Activated naive CD8-positive, alpha-beta T cell treated with anti-CD3 and anti-CD28 coated beads, Interleukin-2, amount 10 ng/mL, durations not matched to agents 7 days and 5 days (primary cell): ENCODE measurements around the gene PAQR9. TPM values are rescaled to one million over a fixed set of nuclear protein-coding genes. Genes with fewer than 3 reads are reported as not detected.
"Not testable (repeated sequence)": the region's sequence is repeated elsewhere in the genome, so short reads cannot be mapped to it uniquely, and the experiment has no call there.

Experiments used
- ATAC-seq: fragments of 150-1000 bp; cut with Tn5 transposase; one replicate; pipeline ENCODE4 v1.10.0; 2021; ENCODE audit warnings: low read depth, moderate library complexity
- POLR2A ChIA-PET: fragments of 350-600 bp; sonication (Branson Sonifier 250); formaldehyde crosslinking; loops from one replicate; lab custom pipeline; 2021; ENCODE audit warnings: antibody characterized with exemption; lab: Charles Lee
- DNase-seq: peaks from one replicate; pipeline ENCODE4 v3.0.0; 2021
- H3K27ac Mint-ChIP-seq: one replicate; pipeline ENCODE4 v1.8.0; 2022; ENCODE audit warnings: mild to moderate bottlenecking, mixed read lengths
- H3K27me3 Mint-ChIP-seq: one replicate; pipeline ENCODE4 v1.8.0; 2022; ENCODE audit warnings: mild to moderate bottlenecking, moderate library complexity, mixed read lengths
- H3K36me3 Mint-ChIP-seq: one replicate; pipeline ENCODE4 v1.8.0; 2021; ENCODE audit warnings: mild to moderate bottlenecking, mixed read lengths
- H3K4me1 Mint-ChIP-seq: one replicate; pipeline ENCODE4 v1.8.0; 2021; ENCODE audit warnings: mixed read lengths
- H3K4me3 Mint-ChIP-seq: one replicate; pipeline ENCODE4 v1.8.0; 2022; ENCODE audit warnings: mild to moderate bottlenecking, moderate library complexity, mixed read lengths
- H3K9me3 Mint-ChIP-seq: one replicate; pipeline ENCODE4 v1.8.0; 2021; ENCODE audit warnings: mixed read lengths
- total RNA-seq, 2 experiments: library from RNA; stranded (reverse); gene quantifications; one replicate each; pipeline ENCODE4 v1.2.3, GENCODE V29; 2021

The PAQR9 gene
- total RNA-seq, 2 experiments from 2014 or later = not detected

DNA sequence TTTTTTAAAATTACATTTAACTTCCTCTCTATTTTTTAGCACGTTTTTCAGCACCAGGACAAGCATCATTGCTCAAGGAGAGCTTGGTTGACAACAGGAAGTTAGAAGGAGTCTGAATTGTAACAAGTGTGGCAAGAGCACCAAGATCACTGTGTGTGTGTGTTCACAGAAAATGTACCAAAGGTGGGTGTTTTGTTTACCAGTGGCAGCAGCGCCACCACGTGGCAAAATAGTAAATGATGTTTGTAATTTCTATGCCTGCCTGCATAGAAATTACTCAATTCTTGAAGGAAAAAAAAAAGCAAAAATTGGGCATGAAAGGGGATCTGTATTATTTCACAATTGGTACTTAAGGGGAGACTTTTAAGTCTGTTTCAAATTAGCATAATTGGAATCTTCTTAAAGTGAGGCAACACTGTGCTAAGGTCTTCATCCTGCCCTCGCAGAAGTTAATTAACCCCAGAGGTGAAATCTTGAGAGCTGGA, 30.5 kb upstream of the PAQR9 start:
- DNase-seq (peak; percentile 61), ATAC-seq (peak; percentile 54)
- Mint-ChIP-seq H3K36me3 (no peaks in the 10 kb centered on the region), H3K4me1 (peaks cover 4% of the 10 kb centered on the region), H3K27ac (no peak overlapping the region), H3K4me3 (no peak overlapping the region), H3K9me3 (no peaks in the 10 kb centered on the region), H3K27me3 (peaks cover 25% of the 10 kb centered on the region)
- POLR2A ChIA-PET = interaction anchor here (0.6 kb wide), 1 partner anchor 868 kb away, joined by 3 read pairs; no protein-coding TSS in a partner anchor

DNA sequence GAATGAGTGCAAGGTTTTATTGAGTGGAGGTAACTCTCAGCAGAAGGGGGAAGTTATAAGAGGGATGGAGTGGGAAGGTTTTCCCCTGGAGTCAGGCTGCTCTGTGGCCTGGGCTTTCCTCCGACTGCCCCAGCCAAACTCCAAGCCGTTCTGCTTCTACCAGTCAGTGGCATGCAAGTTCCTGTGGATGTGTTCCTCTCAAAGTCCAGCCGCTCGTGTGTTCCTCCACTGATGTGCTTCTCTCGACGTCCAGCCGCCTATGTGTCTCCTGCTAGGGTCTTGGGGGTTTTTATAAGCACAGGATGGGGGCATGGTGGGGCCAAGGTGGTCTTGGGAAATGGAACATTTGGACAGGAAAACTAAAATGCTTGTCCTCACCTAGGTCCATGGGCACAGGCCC, 28.8 kb upstream of the PAQR9 start:
- H3K9me3 Mint-ChIP-seq = no peaks in the 10 kb centered on the region
- no peak for ATAC-seq
- no peaks in the 10 kb centered on the region for H3K36me3 Mint-ChIP-seq
- peaks cover 25% of the 10 kb centered on the region for H3K27me3 Mint-ChIP-seq
- H3K4me3 Mint-ChIP-seq = no peak overlapping the region
- no peak overlapping the region for H3K27ac Mint-ChIP-seq
- H3K4me1 Mint-ChIP-seq = peaks cover 4% of the 10 kb centered on the region
- POLR2A ChIA-PET = no interaction called here
- no peak for DNase-seq

GRCh38 chr3:142990721-142991120, 27.2 kb upstream of the PAQR9 start:
- Mint-ChIP-seq H3K27ac (no peak overlapping the region), H3K9me3 (no peaks in the 10 kb centered on the region), H3K27me3 (peaks cover 23% of the 10 kb centered on the region), H3K4me1 (peaks cover 4% of the 10 kb centered on the region), H3K36me3 (no peaks in the 10 kb centered on the region), H3K4me3 (no peak overlapping the region)
- POLR2A ChIA-PET = no interaction called here
- DNase-seq (no peak), ATAC-seq (no peak)

GRCh38 chr3:142988826-142989225, 25.4 kb upstream of the PAQR9 start:
- POLR2A ChIA-PET, H3K9me3 Mint-ChIP-seq, H3K4me3 Mint-ChIP-seq, H3K4me1 Mint-ChIP-seq, DNase-seq, H3K36me3 Mint-ChIP-seq, ATAC-seq, H3K27ac Mint-ChIP-seq: not testable (repeated sequence)
- peaks cover 19% of the 10 kb centered on the region for H3K27me3 Mint-ChIP-seq

- H3K27ac Mint-ChIP-seq, H3K9me3 Mint-ChIP-seq, H3K4me1 Mint-ChIP-seq, H3K36me3 Mint-ChIP-seq, POLR2A ChIA-PET, H3K4me3 Mint-ChIP-seq, DNase-seq, ATAC-seq: not testable (repeated sequence)
- H3K27me3 Mint-ChIP-seq = peaks cover 20% of the 10 kb centered on the region
These were observed 24.7 kb upstream of the PAQR9 start for GRCh38 chr3:142988221-142988620.

DNA sequence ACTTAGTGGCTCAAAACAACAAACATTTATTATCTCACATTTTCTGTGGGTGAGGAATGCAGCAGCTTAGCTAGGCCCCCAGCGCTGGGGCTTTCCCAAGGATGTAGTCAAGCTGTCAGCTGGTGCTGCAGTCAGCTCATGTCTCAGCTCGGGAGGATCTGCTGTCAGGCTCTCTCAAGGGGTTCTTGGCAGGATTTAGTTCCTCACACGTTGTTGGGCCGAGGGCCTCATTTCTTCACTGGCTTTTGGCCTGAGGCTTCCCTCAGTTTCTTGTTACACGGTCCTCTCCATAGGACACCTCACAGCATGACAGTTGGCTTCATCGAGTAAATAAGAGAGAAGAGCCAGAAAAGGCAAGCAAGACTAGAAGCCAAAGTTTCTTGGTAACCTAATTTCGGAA, 24.2 kb upstream of the PAQR9 start:
- Mint-ChIP-seq H3K27me3 (peaks cover 17% of the 10 kb centered on the region), H3K4me3 (no peak overlapping the region), H3K4me1 (no peaks in the 10 kb centered on the region), H3K9me3 (no peaks in the 10 kb centered on the region), H3K27ac (no peak overlapping the region), H3K36me3 (no peaks in the 10 kb centered on the region)
- ATAC-seq (no peak), DNase-seq (no peak)
- POLR2A ChIA-PET = no interaction called here

- Mint-ChIP-seq H3K36me3 (no peaks in the 10 kb centered on the region), H3K4me3 (no peak overlapping the region), H3K4me1 (no peaks in the 10 kb centered on the region), H3K27me3 (peaks cover 19% of the 10 kb centered on the region), H3K9me3 (no peaks in the 10 kb centered on the region), H3K27ac (no peak overlapping the region)
- POLR2A ChIA-PET = no interaction called here
- no peak for DNase-seq
- ATAC-seq = no peak
These were observed 23.7 kb upstream of the PAQR9 start for GRCh38 chr3:142987080-142987700.

- DNase-seq (no peak), ATAC-seq (no peak)
- H3K27me3 Mint-ChIP-seq = peaks cover 31% of the 10 kb centered on the region
- no peaks in the 10 kb centered on the region for H3K9me3 Mint-ChIP-seq
- POLR2A ChIA-PET = no interaction called here
- no peaks in the 10 kb centered on the region for H3K36me3 Mint-ChIP-seq
- no peak overlapping the region for H3K4me3 Mint-ChIP-seq
- no peak overlapping the region for H3K27ac Mint-ChIP-seq
- H3K4me1 Mint-ChIP-seq = no peaks in the 10 kb centered on the region
These were observed 20.8 kb upstream of the PAQR9 start for GRCh38 chr3:142984255-142984654.

DNA sequence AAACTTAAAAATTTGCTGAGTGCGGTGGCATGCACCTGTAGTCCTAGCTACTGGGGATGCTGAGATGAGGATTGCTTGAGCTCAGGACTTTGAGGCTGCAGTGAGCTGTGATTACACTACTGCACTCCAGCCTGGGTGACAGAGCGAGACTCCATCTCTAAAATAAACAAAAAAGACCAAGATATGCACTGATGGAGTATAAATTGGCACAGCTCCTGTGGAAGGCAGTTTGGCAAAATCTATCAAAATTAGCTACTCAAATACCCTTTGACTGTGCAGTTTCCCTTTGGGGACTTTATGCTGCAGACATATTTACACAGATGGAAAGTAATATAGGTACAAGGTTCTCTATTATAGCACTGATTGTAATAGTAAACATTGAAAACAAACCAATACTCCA, 19.8 kb upstream of the PAQR9 start:
- H3K4me1 Mint-ChIP-seq = no peaks in the 10 kb centered on the region
- H3K4me3 Mint-ChIP-seq = no peak overlapping the region
- H3K27me3 Mint-ChIP-seq = peaks cover 38% of the 10 kb centered on the region
- POLR2A ChIA-PET = no interaction called here
- ATAC-seq = no peak
- no peaks in the 10 kb centered on the region for H3K9me3 Mint-ChIP-seq
- no peak overlapping the region for H3K27ac Mint-ChIP-seq
- DNase-seq = no peak
- H3K36me3 Mint-ChIP-seq = no peaks in the 10 kb centered on the region

DNA sequence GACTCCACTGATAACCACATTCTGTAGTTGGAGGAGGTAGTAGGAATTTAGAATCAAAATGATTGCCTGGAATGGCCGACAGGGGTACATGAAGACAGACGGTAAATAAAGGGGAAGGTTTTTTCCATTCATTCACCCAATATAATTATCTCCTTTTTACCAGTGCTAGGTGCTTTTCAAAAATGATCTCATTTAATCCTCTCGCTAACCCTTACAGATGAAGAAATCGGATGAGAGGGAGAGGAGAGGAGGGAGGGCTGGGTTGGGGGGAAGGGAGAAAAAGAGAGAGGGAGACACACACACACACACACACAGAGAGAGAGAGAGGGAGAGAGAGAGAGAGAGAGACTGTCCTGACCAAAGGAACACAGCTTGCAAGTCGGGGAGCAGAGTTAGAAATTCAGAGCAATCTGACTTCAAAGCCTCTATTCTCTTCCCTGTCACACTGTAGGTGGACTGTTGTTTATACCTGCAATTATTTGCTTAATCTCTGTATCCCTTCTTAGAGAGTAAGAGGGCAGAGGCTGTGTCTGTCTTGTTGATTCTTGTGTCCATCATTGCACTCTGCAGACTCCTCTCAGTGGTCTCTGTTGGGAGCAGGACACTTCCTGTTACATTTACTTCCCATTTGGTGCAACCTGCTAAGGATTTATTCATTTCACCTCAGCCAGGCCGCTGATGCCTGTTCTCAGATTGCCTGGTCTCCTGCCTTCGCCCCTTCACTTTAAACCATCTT, 18.7 kb upstream of the PAQR9 start:
- Mint-ChIP-seq H3K36me3 (no peaks in the 10 kb centered on the region), H3K4me3 (no peak overlapping the region), H3K27me3 (peaks cover 43% of the 10 kb centered on the region), H3K4me1 (no peaks in the 10 kb centered on the region), H3K27ac (no peak overlapping the region), H3K9me3 (no peaks in the 10 kb centered on the region)
- DNase-seq = no peak
- no peak for ATAC-seq
- POLR2A ChIA-PET = no interaction called here

DNA sequence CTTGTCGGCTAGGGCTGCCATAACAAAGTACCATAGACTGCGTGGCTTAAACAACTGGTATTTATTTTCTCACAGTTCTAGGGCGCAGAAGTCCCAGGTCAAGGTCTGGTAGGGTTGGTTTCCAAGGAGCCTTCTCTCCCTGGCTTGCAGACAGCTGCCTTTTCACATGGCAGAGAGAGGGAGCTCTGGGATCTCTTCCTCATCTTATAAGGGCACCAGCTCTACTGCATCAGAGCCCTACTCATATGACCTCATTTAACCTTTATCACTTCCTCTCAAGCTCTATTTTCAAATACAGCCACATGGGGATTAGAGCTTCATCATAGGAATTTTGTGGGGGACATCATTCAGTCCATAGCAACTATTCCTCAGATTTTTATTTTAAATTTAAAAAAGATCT, 17.6 kb upstream of the PAQR9 start:
- Mint-ChIP-seq H3K4me1 (no peaks in the 10 kb centered on the region), H3K27ac (no peak overlapping the region), H3K4me3 (no peak overlapping the region), H3K27me3 (peaks cover 50% of the 10 kb centered on the region), H3K9me3 (no peaks in the 10 kb centered on the region), H3K36me3 (no peaks in the 10 kb centered on the region)
- no peak for DNase-seq
- ATAC-seq = no peak
- POLR2A ChIA-PET = no interaction called here

DNA sequence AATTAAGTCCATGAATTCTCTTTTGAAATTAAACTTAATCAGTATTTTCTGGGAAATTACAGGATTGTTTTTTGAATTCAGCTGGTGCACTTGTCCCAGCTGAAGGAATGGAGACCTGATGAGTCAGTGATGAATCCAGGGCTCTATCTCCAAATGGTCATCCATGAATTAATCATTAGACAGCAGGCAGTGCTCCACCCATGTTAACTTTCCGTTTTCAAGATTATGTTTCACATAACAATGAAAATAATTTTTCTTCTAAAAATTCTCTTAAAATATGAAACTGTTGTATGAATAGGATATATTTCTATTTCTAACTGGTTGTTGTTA, 13.9 kb upstream of the PAQR9 start:
- DNase-seq (no peak), ATAC-seq (no peak)
- POLR2A ChIA-PET = no interaction called here
- H3K27me3 Mint-ChIP-seq = peaks cover 43% of the 10 kb centered on the region
- no peaks in the 10 kb centered on the region for H3K4me1 Mint-ChIP-seq
- no peaks in the 10 kb centered on the region for H3K9me3 Mint-ChIP-seq
- H3K27ac Mint-ChIP-seq = no peak overlapping the region
- H3K4me3 Mint-ChIP-seq = no peak overlapping the region
- H3K36me3 Mint-ChIP-seq = no peaks in the 10 kb centered on the region

- H3K4me3 Mint-ChIP-seq = no peak overlapping the region
- DNase-seq (no peak), ATAC-seq (no peak)
- no peaks in the 10 kb centered on the region for H3K4me1 Mint-ChIP-seq
- no peak overlapping the region for H3K27ac Mint-ChIP-seq
- H3K27me3 Mint-ChIP-seq = peaks cover 45% of the 10 kb centered on the region
- POLR2A ChIA-PET = no interaction called here
- H3K36me3 Mint-ChIP-seq = no peaks in the 10 kb centered on the region
- no peaks in the 10 kb centered on the region for H3K9me3 Mint-ChIP-seq
These were observed 13.3 kb upstream of the PAQR9 start for GRCh38 chr3:142976621-142977398.
